HG02759 (cell line): ENCODE data around the gene SPTLC2.

Source experiments
- ATAC-seq: cut with Tn5 transposase; IDR thresholded peaks from one replicate; pipeline ENCODE4 v1.9.1; 2021; ENCODE audit warnings: mild to moderate bottlenecking, moderate library complexity; ENCODE audit not compliant: unreplicated experiment

Gene SPTLC2

GRCh38 chr14:77590845-77591485 is 25.5 kb downstream of the SPTLC2 start:
- ATAC-seq = no peak

- ATAC-seq = no peak
These were observed 27.3 kb downstream of the SPTLC2 start for GRCh38 chr14:77589099-77589498.

- peak; percentile 62 for ATAC-seq
These were observed 27.9 kb downstream of the SPTLC2 start for GRCh38 chr14:77588411-77589025.

- no peak for ATAC-seq
These were observed 31.1 kb downstream of the SPTLC2 start for GRCh38 chr14:77585385-77585784.

- ATAC-seq = no peak
These were observed 31.6 kb downstream of the SPTLC2 start for GRCh38 chr14:77584809-77585208.

GRCh38 chr14:77583657-77584056 is 32.8 kb downstream of the SPTLC2 start:
- no peak for ATAC-seq

- no peak for ATAC-seq
These were observed 33.9 kb downstream of the SPTLC2 start for GRCh38 chr14:77582511-77582910.

GRCh38 chr14:77580964-77581505 is 35.4 kb downstream of the SPTLC2 start:
- ATAC-seq = peak; percentile 93

GRCh38 chr14:77580477-77580876 is 36.0 kb downstream of the SPTLC2 start:
- ATAC-seq = peak; percentile 22

- ATAC-seq = no peak
These were observed 36.7 kb downstream of the SPTLC2 start for GRCh38 chr14:77579780-77580179.

- no peak for ATAC-seq
These were observed 37.4 kb downstream of the SPTLC2 start for GRCh38 chr14:77579065-77579464.

- no peak for ATAC-seq
These were observed 41.9 kb downstream of the SPTLC2 start for GRCh38 chr14:77574446-77575115.

GRCh38 chr14:77573964-77574363 is 42.5 kb downstream of the SPTLC2 start:
- no peak for ATAC-seq

GRCh38 chr14:77570706-77571268 is 45.6 kb downstream of the SPTLC2 start:
- ATAC-seq = no peak

- no peak for ATAC-seq
These were observed 50.5 kb downstream of the SPTLC2 start for GRCh38 chr14:77565994-77566305.

GRCh38 chr14:77565289-77565993 is 51.0 kb downstream of the SPTLC2 start:
- ATAC-seq = no peak

- ATAC-seq = no peak
These were observed 53.8 kb downstream of the SPTLC2 start for GRCh38 chr14:77562681-77563080.

- no peak for ATAC-seq
These were observed 54.6 kb downstream of the SPTLC2 start for GRCh38 chr14:77561881-77562280.

GRCh38 chr14:77559381-77559780 is 57.1 kb downstream of the SPTLC2 start:
- ATAC-seq = no peak

- ATAC-seq = no peak
These were observed 59.0 kb downstream of the SPTLC2 start for GRCh38 chr14:77557391-77557790.

- no peak for ATAC-seq
These were observed 59.5 kb downstream of the SPTLC2 start for GRCh38 chr14:77556946-77557345.
